Measurements from ENCODE around the gene BAG1. TPM values are rescaled to one million over a fixed set of nuclear protein-coding genes. Genes with fewer than 3 reads are reported as not detected.

BAG1 gene
- total RNA-seq, 3 donors from 2014 or later: 34.7 to 54.7 (median 44.9) TPM

GRCh38 chr9:33270146-33270545 is 5.6 kb upstream of the BAG1 start:
- Histone ChIP-seq H3K4me1 (no peaks in the 10 kb centered on the region), H3K4me3 (no peak overlapping the region), H3K27ac (no peak overlapping the region), H3K27me3 (no peaks in the 10 kb centered on the region), H3K36me3 (peaks cover 7% of the 10 kb centered on the region), H3K9me3 (no peaks in the 10 kb centered on the region)
- intact Hi-C loops (cut with DNase I; ENCODE audit: low total_unique reads): no loop called here
- TF ChIP-seq CTCF (IDR thresholded peaks at IDR 0.05): no peak
- TF ChIP-seq POLR2AphosphoS5 (IDR thresholded peaks at IDR 0.05): no peak
- no peak for TF ChIP-seq POLR2A (IDR thresholded peaks at IDR 0.05)
- DNase-seq (ENCODE audit: low spot score in 2 of 2): no peak

- Histone ChIP-seq H3K36me3 (peaks cover 5% of the 10 kb centered on the region), H3K27ac (no peak overlapping the region), H3K9me3 (no peaks in the 10 kb centered on the region), H3K27me3 (no peaks in the 10 kb centered on the region), H3K4me1 (peaks cover 0 to 8% of the 10 kb centered on the region in 2 donors), H3K4me3 (no peak overlapping the region)
- no peak for DNase-seq (ENCODE audit: low spot score in 2 of 2)
- intact Hi-C loops (cut with DNase I; ENCODE audit: low total_unique reads): no loop called here
- no peak for TF ChIP-seq CTCF (IDR thresholded peaks at IDR 0.05)
Observed at GRCh38 chr9:33267151-33267767, 2.8 kb upstream of the BAG1 start.

- no peak for TF ChIP-seq POLR2AphosphoS5 (IDR thresholded peaks at IDR 0.05)
- TF ChIP-seq POLR2A (IDR thresholded peaks at IDR 0.05): no peak
- no peak for TF ChIP-seq CTCF (IDR thresholded peaks at IDR 0.05)
- Histone ChIP-seq H3K4me3 (peak overlapping the region; percentile 97 to 98 (median 98)), H3K36me3 (no peaks in the 10 kb centered on the region), H3K9me3 (no peaks in the 10 kb centered on the region), H3K27me3 (no peaks in the 10 kb centered on the region), H3K27ac (peak overlapping the region; percentile 95), H3K4me1 (peaks cover 0 to 8% of the 10 kb centered on the region in 2 donors)
- intact Hi-C loops (cut with DNase I; ENCODE audit: low total_unique reads): loop anchor here (2.0 kb wide), 1 partner anchor 75 kb away; no protein-coding TSS in a partner anchor
- DNase-seq (ENCODE audit: low spot score in 2 of 2): no peak
Observed at GRCh38 chr9:33265211-33265865, 830 bp upstream of the BAG1 start.

- H3K9me3 ChIP-seq: no peaks in the 10 kb centered on the region
- H3K4me1 ChIP-seq: peaks cover 0 to 8% of the 10 kb centered on the region in 2 donors
- intact Hi-C loops (cut with DNase I; ENCODE audit: low total_unique reads): loop anchor here (2.0 kb wide), 1 partner anchor 73 kb away; no protein-coding TSS in a partner anchor
- H3K36me3 ChIP-seq: no peaks in the 10 kb centered on the region
- peak; percentile 31 to 59 for DNase-seq (ENCODE audit: low spot score in 2 of 2)
- TF ChIP-seq POLR2AphosphoS5 (IDR thresholded peaks at IDR 0.05) (no peak), POLR2A (IDR thresholded peaks at IDR 0.05) (no peak), CTCF (IDR thresholded peaks at IDR 0.05) (no peak)
- peak overlapping the region; percentile 95 for H3K27ac ChIP-seq
- peak overlapping the region; percentile 97 to 98 (median 98) for H3K4me3 ChIP-seq
- no peaks in the 10 kb centered on the region for H3K27me3 ChIP-seq
Observed at GRCh38 chr9:33264003-33264472, 470 bp downstream of the BAG1 start.
